GM12865 (cell line): ENCODE data around the gene TGFB2.

Source experiments
- DNase-seq: peaks from one replicate; pipeline ENCODE4 v3.0.0; 2010; ENCODE audit warnings: low read depth
- H3K4me3 ChIP-seq: 2 replicates; pipeline ENCODE4 v1.5.1; 2011; ENCODE audit warnings: mild to moderate bottlenecking, low read depth, low read length, control low read depth
- TF ChIP-seq, protein P1 (sequence below): IDR thresholded peaks from 2 replicates; pipeline ENCODE4 v1.5.1; 2011; ENCODE audit warnings: low read length, control low read depth, low read depth, inconsistent platforms; ENCODE audit not compliant: insufficient read depth; ENCODE audit errors: missing control alignments

The TGFB2 gene

DNA sequence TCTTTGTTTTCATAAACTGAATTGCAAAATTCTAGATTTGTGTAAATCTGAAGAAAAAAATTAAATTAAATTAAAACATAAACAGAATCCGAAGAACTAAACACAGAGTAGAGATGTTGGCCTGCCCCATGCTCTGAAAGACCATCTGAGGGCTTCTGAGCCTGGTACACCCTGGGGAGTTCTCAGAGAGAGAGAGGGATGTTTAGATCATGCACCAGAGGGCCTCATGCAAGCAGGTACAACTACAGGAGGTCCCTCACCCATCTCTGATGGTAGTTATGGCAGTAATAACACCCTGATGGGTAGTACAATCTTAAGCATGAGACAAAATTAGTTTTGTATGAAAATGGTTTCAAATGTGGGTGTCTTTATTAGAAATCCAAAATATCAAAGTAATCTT lies 127.7 kb downstream of the TGFB2 start:
- DNase-seq: no peak
- no peak overlapping the region for H3K4me3 ChIP-seq
- TF ChIP-seq, protein P1, sequence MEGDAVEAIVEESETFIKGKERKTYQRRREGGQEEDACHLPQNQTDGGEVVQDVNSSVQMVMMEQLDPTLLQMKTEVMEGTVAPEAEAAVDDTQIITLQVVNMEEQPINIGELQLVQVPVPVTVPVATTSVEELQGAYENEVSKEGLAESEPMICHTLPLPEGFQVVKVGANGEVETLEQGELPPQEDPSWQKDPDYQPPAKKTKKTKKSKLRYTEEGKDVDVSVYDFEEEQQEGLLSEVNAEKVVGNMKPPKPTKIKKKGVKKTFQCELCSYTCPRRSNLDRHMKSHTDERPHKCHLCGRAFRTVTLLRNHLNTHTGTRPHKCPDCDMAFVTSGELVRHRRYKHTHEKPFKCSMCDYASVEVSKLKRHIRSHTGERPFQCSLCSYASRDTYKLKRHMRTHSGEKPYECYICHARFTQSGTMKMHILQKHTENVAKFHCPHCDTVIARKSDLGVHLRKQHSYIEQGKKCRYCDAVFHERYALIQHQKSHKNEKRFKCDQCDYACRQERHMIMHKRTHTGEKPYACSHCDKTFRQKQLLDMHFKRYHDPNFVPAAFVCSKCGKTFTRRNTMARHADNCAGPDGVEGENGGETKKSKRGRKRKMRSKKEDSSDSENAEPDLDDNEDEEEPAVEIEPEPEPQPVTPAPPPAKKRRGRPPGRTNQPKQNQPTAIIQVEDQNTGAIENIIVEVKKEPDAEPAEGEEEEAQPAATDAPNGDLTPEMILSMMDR: no peak

DNA sequence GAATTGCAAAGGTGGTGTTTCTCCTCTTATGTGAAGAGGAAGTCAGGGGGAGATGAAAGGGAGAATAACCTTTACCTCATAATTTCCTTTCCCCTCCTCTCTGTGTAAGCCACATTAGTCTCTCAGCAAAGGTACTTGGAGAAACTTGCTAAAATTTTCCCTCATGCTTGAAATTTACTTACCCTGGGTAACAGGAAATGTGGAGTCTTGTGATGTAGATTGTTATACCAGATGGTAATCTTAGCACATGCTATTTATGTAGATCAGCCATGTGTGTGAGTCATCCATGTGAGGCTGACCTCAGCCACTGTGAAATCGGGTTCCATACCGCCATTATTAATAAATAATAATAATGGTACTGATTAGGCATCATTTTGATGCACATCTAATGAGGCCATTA lies 128.4 kb downstream of the TGFB2 start:
- DNase-seq: no peak
- TF ChIP-seq, protein P1: no peak
- no peak overlapping the region for H3K4me3 ChIP-seq

DNA sequence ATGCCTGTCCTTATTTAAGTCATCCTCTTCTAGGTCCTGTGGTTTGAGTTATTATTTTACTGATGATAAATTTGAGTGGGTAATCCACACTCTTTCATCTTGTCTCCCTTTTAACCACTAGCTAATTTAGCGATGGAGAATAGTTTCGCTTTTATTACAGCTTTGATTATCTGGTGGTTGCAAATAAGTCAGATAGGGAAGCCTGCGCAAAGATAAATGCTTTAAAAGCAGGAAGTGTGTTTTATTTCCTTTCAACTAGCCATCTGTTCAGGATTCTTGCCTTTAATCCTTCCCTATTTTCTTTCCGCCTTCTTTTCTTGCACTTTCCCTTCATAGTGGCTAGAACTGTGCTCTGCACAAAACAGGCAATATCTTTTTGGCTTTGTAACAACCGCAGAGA lies 129.0 kb downstream of the TGFB2 start:
- no peak overlapping the region for H3K4me3 ChIP-seq
- DNase-seq: no peak
- TF ChIP-seq, protein P1: no peak

DNA sequence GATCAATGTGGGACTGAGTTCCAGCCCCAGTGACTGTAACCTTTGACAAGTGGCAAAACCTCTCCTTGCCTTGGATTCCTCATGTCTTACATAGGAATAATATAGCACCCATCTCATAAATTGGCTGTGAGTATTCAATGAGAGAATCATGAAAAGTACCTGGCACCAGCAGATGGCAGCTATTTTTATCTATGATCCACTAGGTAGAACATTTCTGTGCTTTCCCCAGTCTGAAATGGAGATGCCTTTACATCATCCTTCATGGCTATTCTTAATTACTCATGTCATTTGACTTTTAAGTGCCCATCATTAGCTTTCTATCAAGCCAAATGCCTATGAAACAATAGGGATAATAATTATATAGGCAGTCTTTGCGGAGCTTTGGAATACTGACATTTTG lies 130.1 kb downstream of the TGFB2 start:
- no peak overlapping the region for H3K4me3 ChIP-seq
- TF ChIP-seq, protein P1: no peak
- no peak for DNase-seq

DNA sequence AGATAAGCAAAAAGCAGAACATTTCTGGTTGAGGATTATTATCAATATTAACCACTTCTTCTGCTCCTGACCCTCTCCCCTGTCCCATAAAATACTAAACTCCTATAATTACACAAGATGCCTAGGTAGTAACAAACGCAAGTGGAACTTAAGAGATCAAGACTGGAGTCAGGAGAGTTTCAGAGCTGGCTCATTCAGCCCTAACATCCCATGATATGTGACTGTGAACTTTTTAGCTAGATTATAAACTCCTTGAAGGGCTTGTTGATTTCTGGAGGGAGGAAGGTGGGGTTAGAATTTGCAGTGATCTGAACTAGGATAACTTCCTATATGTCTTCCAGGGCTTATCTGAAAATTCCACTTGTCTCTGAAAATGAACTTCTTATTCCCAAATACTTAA lies 130.6 kb downstream of the TGFB2 start:
- no peak overlapping the region for H3K4me3 ChIP-seq
- TF ChIP-seq, protein P1: no peak
- DNase-seq: no peak

DNA sequence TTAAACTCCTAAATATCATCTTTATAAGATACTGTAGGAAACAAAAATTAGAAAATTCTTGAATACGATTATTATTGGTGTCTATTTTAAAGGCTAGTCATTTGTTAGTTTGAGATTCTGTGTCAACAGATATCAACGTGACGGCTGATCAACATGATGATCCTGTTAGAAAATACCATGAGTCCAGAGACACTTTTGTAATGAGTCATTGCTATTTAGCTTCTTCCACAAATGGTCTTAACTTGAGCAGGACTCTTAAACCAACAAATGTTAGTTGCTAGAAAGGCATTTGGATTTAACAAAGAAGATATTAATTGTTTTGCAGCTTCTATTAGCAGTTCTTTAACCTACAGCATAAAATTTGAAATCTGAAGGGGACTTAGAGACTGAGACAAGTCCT lies 131.2 kb downstream of the TGFB2 start:
- H3K4me3 ChIP-seq: no peak overlapping the region
- no peak for DNase-seq
- TF ChIP-seq, protein P1: no peak

DNA sequence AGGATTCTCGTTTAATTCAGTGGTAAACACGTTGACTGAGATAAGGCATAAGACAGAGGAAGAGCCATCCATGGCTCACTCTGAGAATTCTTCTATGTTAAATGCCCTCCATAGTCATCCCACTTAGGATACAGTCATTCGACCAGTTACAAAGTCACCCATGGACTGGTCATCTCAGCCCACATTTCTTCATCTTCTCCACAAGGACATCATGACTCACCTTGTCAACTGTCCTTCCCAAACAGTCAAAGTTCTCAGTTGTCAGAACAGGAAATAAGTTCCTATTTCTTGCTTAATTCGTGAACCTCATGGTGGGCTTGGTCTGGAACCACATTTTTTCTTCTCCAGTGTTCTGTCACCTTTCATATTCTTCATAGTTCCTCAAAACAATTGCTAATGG lies 133.2 kb downstream of the TGFB2 start:
- TF ChIP-seq, protein P1: no peak
- no peak for DNase-seq
- H3K4me3 ChIP-seq: no peak overlapping the region
